Stimulated activated memory B cell treated with anti-CD40 and anti-IgM and Interleukin-4, amounts not matched to agents 10 μg/mL and 1 μg/mL and 100 μg/mL, for 72 hours (primary cell): ENCODE results near the gene GDPD5.
A peak's percentile ranks its signal among the peaks of the same experiment; 100 is the strongest.

Experiments used
- ATAC-seq: fragments of 150-1000 bp; cut with Tn5 transposase; 2 replicates; pipeline ENCODE4 v1.10.0; 2021
- H3K27ac Mint-ChIP-seq: one replicate; pipeline ENCODE4 v1.8.0; 2022; ENCODE audit warnings: mild to moderate bottlenecking, mixed read lengths
- H3K27me3 Mint-ChIP-seq: one replicate; pipeline ENCODE4 v1.8.0; 2022; ENCODE audit warnings: mixed read lengths
- H3K36me3 Mint-ChIP-seq: one replicate; pipeline ENCODE4 v1.8.0; 2022; ENCODE audit warnings: mixed read lengths
- H3K4me1 Mint-ChIP-seq: one replicate; pipeline ENCODE4 v1.8.0; 2022; ENCODE audit warnings: mixed read lengths
- H3K4me3 Mint-ChIP-seq: one replicate; pipeline ENCODE4 v1.8.0; 2022; ENCODE audit warnings: mild to moderate bottlenecking, moderate library complexity, mixed read lengths
- H3K9me3 Mint-ChIP-seq: one replicate; pipeline ENCODE4 v1.8.0; 2022; ENCODE audit warnings: mixed read lengths

Gene GDPD5

DNA sequence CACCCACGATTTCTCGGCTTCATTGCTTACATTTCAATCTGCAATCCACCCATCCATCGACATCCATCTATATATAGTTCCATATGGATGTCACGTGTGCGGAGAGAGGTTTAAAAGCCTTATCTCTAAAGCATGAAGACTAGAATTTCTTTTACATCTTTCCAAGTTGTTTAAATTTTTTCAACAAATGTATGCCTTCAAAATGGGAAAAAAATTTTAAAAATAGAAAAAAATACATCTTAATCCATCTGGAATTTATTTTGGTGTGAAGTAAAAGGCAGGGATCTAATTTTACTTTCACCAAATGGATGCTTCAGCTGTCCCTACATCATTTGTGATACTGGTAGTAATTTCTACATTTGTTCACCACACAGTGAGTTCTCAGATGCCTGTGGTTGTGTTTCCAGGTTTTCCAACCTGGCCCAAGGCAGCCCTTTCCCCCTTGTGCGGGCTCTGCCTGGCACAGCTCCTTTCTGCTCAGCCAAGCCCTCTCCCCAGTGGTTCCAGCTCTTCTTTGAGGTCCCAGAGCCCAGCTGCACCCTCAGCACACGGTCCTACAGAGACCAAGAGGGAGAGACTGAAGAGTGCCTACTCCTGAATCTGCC, 55.2 kb downstream of the GDPD5 start:
- no peak for ATAC-seq
- Mint-ChIP-seq H3K36me3 (peaks cover 11% of the 10 kb centered on the region), H3K27ac (no peak overlapping the region), H3K27me3 (no peaks in the 10 kb centered on the region), H3K4me1 (peaks cover 30% of the 10 kb centered on the region), H3K9me3 (no peaks in the 10 kb centered on the region), H3K4me3 (no peak overlapping the region)

DNA sequence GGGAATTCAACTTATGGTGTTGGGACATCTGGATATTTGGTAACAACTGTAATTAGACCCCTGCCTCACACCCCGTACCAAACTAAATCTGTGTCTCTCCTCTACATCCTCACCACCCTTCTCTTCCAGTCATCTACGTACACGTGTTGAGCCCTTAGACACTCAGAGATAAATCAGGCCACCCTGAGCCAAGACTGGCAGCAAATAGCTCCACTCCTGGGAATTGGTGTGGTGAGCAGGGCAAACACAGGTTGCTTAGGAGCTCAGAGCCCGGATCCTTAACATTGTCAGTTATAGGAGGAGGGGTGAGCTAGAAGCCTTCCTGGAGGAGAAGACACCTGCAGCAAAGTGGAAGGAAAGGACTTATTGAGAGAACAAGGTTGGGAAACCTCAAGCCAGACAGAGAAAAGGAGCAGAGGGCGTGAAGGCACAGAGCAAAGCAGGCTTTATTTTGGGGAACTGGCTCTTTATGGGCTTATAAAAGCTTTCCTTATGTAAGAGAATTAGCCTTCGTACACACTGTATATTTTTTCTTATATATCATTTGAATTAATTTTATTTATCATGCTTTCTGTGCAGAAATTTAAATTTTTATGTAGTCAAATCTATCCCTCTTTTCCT, 55.8 kb downstream of the GDPD5 start:
- Mint-ChIP-seq H3K4me3 (no peak overlapping the region), H3K27me3 (no peaks in the 10 kb centered on the region), H3K9me3 (no peaks in the 10 kb centered on the region), H3K36me3 (peaks cover 11% of the 10 kb centered on the region), H3K27ac (no peak overlapping the region), H3K4me1 (peaks cover 26% of the 10 kb centered on the region)
- no peak for ATAC-seq

DNA sequence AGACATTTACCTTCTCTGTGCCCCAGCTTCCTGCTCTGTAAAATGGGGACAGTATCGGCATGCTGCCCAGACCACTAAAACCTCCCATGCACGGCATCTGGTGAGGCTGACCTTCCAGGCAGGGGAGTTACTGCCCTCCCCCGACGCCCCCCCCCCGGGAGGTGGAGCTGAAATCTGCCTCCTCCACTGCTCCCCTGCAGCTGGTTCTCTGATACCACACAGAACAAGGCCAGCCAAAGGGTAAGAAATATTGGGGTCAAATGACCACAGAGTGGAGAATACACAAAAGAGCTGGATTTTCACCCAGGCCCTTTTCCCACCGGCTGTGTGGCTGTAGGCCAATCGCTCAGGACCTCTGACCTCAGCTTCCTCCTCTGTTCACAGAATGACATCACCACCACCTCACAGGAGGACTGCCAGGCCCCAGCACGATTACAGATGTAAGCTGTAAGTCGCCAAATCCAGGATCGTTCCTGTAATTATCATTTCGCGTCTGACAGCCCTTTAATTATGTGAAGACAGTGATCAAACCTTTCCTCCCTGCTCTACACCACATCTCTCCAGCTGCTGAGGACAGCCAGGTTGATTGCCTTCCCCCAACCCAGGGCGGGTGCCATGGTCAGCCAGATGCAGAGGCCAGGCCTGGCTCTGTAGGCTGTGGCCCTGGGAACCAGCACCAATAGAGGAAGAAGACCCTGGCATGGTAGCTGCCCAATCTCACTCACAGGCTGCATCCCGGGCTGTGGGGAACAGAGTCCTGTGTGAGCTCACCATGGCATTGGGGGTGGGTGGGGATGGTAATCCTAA, 57.0 kb downstream of the GDPD5 start:
- Mint-ChIP-seq H3K27me3 (no peaks in the 10 kb centered on the region), H3K9me3 (no peaks in the 10 kb centered on the region), H3K4me3 (no peak overlapping the region), H3K4me1 (peaks cover 26% of the 10 kb centered on the region), H3K27ac (no peak overlapping the region), H3K36me3 (peaks cover 15% of the 10 kb centered on the region)
- ATAC-seq: no peak

DNA sequence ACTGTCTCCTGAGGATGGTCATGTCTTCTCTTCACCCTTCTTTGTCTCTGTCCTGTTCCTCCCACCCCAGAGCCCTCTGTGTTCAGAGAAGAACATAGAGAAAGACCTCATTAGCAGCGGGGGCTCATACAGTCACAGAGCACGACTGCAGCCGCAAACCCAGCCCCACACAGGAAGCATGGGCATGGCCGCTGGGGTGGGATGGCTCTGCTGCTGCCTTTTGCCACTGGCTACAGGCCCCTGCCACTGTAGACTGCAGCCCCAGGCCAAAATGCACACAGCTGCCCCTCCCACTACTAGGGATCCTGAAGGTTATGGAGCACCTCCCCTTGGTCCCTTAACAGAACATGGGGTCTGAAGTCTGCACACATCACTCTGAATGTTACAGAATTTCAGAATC, 57.9 kb downstream of the GDPD5 start:
- peaks cover 26% of the 10 kb centered on the region for H3K4me1 Mint-ChIP-seq
- no peaks in the 10 kb centered on the region for H3K27me3 Mint-ChIP-seq
- H3K36me3 Mint-ChIP-seq: peaks cover 17% of the 10 kb centered on the region
- ATAC-seq: no peak
- H3K4me3 Mint-ChIP-seq: no peak overlapping the region
- no peak overlapping the region for H3K27ac Mint-ChIP-seq
- no peaks in the 10 kb centered on the region for H3K9me3 Mint-ChIP-seq

DNA sequence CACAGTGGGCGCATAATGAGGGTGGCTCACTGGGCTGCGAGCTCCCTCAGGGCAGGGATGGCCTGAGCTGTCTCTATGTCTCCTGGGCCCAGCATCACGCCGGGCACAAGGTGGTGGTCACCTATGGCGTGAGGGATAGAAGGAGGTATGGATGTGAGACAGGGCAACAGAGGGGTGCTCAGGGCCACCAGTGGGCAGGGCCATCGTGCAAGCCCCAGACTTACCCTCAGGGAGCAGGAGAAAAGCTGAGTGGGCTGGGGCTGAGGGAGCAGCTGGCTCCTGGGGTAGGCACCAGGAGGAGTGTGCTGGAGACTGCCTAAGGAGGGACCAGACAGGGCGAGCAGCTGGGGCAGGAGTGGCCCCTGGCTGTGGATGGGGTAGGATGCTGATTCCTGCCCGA, 58.4 kb downstream of the GDPD5 start:
- Mint-ChIP-seq H3K4me3 (no peak overlapping the region), H3K9me3 (no peaks in the 10 kb centered on the region)

DNA sequence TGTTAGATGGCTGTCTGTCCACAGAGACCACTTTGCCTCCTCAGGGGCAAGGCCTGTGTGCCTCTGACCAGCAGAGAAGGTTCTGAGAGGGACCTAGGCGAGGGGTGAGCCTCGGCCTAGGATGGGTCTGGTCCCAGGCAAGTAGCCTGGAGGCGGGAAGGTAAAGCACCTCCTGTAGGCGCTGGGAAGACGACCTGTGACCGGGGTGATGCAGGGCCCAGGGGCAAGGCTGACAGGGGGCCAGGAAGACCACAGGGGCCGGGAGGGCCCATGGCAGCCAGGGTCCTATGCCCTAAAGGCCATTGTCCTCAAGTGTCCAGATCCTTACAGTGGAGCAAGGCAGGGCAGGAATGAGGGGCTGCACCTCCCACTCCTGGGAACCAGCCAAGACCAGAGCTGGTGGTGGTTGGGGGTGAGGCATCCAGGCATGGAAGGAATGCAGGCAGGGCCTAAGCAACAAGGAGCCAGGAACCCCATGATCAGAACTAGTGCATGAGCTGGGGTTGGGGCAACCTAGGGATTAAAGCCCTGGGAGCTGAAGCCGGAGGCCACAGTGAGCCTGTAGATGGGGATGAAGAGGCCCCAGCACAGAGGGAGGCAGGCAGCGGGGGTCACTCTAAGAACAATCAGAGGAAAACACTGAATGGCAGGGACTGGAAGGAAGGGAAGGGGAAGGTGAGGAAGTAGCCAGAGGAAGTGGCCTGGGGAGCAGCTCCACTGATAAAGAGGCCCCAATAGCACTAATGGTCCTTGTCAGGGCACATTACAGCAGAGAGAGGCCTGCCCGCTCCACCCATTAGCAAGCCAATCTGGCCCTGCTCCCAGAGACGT, 59.8 kb downstream of the GDPD5 start:
- peak overlapping the region; percentile 45 for H3K27ac Mint-ChIP-seq
- H3K27me3 Mint-ChIP-seq: no peaks in the 10 kb centered on the region
- H3K4me3 Mint-ChIP-seq: no peak overlapping the region
- no peaks in the 10 kb centered on the region for H3K9me3 Mint-ChIP-seq
- no peak for ATAC-seq
- peaks cover 11% of the 10 kb centered on the region for H3K36me3 Mint-ChIP-seq
- H3K4me1 Mint-ChIP-seq: peaks cover 26% of the 10 kb centered on the region

More for the DNA sequence above, 58.4 kb downstream of the GDPD5 start:
- H3K27ac Mint-ChIP-seq: no peak overlapping the region
- no peaks in the 10 kb centered on the region for H3K27me3 Mint-ChIP-seq
- ATAC-seq: no peak
- H3K36me3 Mint-ChIP-seq: peaks cover 11% of the 10 kb centered on the region
- H3K4me1 Mint-ChIP-seq: peaks cover 26% of the 10 kb centered on the region

DNA sequence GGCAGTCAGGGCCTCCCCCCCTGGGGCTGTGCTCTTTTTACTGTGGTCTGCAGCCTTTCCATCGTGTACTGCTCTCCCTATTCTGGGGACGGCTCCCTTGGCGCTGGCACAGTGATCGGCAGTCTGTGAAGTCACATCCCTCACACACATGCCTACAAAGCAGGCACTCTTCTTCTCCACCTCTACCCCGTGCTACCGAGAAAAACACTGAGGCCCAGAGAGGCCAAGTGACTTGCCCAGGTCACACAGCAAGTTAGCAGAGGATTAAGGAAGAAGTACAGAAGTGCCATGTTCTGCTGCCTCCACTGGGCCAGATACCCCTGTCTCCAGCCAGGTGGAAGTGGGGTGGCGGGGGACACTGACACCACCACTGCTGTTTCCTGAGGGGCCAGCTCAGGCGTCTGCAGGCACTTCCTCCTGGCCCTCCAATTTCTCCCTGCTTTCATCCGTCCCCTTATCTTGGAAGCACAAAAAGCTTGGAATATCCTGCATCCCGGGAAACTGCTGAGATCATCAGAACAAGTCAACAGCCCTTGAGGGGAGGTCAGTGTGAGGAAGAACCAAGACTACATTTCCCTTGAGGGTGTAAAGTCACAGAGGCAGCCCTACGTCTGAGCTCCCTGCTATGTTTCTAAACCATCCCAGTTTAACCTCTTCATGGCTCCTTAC, 62.5 kb downstream of the GDPD5 start:
- H3K27me3 Mint-ChIP-seq: no peaks in the 10 kb centered on the region
- H3K4me1 Mint-ChIP-seq: peaks cover 26% of the 10 kb centered on the region
- H3K9me3 Mint-ChIP-seq: no peaks in the 10 kb centered on the region
- H3K36me3 Mint-ChIP-seq: peaks cover 17% of the 10 kb centered on the region
- no peak for ATAC-seq
- H3K4me3 Mint-ChIP-seq: no peak overlapping the region
- H3K27ac Mint-ChIP-seq: no peak overlapping the region

DNA sequence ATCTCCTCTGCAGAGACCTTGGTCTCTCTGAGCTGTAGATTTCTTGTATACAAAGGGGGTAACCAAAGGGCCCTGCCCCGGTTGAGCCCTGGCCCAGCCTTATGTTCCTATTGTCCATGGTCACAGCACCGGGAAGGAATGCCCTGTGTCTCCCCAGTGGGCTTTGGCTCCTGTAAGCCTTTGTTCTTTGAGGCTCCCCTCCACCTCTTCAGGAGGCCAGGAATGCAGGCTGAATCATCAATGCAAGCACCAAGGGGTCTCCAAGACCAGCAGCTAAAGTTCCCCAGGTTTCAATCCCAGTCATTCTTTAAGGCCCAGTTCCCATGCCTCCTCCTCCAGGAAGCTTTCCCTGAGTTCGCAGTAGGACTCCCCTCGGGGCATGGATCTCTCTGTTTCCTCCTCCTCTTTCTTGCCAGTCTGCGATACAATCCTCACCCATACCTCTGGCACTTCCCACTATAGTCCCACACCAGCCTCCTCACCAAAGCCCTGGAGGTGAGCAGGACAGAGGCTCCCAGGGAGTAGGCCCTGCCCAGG, 63.6 kb downstream of the GDPD5 start:
- no peak for ATAC-seq
- Mint-ChIP-seq H3K4me3 (no peak overlapping the region), H3K9me3 (no peaks in the 10 kb centered on the region), H3K4me1 (peaks cover 18% of the 10 kb centered on the region), H3K27ac (no peak overlapping the region), H3K36me3 (peaks cover 15% of the 10 kb centered on the region), H3K27me3 (no peaks in the 10 kb centered on the region)

DNA sequence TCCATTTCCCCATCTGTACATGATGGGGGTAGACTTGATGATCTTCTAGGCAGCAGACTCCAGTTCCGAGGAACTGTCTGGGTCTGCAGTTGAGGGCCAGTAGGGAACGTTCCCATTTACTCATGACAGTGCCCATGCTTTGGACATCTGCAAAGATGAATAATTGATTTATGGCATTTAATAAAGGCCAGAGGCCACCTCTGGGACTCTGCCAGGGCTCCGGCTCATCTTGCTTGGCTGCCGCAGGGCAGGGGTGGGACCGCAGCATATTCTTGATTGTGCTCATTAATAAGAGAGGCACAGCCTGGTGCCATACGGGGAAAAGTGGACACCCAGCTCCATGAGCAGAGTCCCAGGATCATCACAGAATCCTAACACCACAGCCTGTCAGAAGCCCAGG, 64.6 kb downstream of the GDPD5 start:
- no peak for ATAC-seq
- H3K4me1 Mint-ChIP-seq: peaks cover 8% of the 10 kb centered on the region
- H3K9me3 Mint-ChIP-seq: no peaks in the 10 kb centered on the region
- peaks cover 11% of the 10 kb centered on the region for H3K36me3 Mint-ChIP-seq
- no peak overlapping the region for H3K27ac Mint-ChIP-seq
- H3K27me3 Mint-ChIP-seq: no peaks in the 10 kb centered on the region
- no peak overlapping the region for H3K4me3 Mint-ChIP-seq

DNA sequence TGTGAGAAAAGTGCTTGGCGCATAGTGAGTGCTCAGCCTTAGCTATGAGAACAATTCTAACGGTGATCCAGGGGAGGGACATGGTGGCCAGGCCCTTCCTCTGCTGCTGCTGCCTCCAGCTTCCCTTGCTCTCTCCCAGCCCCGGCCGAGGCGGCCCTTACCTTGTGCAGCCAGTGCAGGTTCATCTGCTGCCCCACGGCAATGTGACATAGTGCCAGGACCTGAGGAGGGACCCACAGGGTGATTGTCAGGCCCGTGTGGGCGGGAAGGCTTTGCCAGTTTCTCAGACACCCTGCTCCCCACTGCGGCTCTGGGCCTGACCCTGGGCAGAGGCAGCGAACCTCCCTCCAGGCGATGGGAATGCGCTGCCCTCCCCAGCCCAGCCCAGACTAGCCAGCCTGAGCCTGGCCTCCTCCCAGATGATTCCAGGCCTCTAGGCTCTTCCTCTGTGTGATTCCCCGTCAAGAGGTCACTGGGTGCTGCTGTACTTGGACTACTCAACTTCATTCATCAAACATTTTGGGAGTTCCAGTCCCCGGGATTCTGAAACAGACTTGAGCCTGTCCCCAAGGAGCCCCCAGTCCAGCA, 69.1 kb downstream of the GDPD5 start:
- Mint-ChIP-seq H3K27ac (no peak overlapping the region), H3K9me3 (no peaks in the 10 kb centered on the region)

DNA sequence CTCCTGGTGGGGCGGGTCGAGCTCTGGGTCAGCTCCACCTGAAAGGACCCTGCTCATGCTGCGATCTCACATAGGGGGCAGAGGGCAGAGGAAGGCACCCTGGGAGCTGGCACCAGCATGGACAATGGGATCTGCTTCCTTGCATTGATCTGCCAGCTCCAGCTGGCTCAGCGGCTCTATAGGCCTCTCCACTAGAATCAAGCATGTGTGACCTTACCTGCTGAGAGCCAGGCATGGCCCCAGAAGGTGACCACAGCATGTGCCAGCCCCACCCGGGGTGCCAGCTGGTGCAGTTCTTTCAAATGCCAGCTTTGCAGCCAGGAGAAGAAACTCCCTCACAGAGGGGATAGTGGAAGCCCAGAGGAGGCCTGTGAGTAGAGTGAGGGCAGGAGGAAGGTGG, 70.8 kb downstream of the GDPD5 start:
- Mint-ChIP-seq H3K27ac (no peak overlapping the region), H3K4me3 (no peak overlapping the region), H3K4me1 (no peaks in the 10 kb centered on the region), H3K27me3 (no peaks in the 10 kb centered on the region), H3K9me3 (no peaks in the 10 kb centered on the region), H3K36me3 (peaks cover 8% of the 10 kb centered on the region)
- ATAC-seq: no peak

More for the DNA sequence above, 69.1 kb downstream of the GDPD5 start:
- H3K4me3 Mint-ChIP-seq: no peak overlapping the region
- no peaks in the 10 kb centered on the region for H3K4me1 Mint-ChIP-seq
- peaks cover 12% of the 10 kb centered on the region for H3K36me3 Mint-ChIP-seq
- no peaks in the 10 kb centered on the region for H3K27me3 Mint-ChIP-seq
- no peak for ATAC-seq

DNA sequence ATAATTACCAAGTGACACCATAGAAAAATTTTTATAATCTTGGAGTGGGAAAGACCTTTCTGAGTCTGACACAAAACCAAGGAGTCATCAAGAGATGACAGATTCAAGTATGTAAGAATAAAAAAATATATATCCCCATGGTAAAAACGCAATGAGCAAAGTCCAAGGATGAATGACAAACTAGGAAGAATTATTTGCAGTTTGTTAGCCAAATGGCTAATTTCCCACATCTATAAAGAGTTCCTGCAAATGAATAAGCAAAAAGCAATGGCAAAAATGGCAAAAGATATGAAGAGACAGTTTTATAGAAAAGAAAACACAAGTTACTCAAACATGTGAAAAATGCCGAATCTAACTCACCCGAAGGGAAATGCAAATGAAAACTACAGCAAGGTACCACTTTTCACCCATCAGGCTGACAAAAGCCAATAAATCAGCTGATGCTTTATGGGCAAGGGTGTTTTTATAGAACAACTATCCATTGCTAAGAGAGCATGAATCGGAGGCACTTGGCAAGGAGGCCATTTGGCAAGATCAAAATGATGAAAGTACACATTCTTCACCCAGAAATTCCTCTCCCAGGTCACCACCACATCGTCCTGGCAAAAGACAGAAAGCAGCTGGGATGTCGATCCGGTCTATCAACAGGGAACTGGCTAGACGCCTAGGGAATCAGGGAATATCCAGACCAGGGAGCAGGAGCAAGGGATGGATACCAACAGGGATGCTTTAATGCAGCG, 71.7 kb downstream of the GDPD5 start:
- Mint-ChIP-seq H3K4me3 (no peak overlapping the region), H3K9me3 (no peaks in the 10 kb centered on the region), H3K27me3 (no peaks in the 10 kb centered on the region), H3K27ac (no peak overlapping the region), H3K4me1 (no peaks in the 10 kb centered on the region), H3K36me3 (peaks cover 6% of the 10 kb centered on the region)
- ATAC-seq: no peak

DNA sequence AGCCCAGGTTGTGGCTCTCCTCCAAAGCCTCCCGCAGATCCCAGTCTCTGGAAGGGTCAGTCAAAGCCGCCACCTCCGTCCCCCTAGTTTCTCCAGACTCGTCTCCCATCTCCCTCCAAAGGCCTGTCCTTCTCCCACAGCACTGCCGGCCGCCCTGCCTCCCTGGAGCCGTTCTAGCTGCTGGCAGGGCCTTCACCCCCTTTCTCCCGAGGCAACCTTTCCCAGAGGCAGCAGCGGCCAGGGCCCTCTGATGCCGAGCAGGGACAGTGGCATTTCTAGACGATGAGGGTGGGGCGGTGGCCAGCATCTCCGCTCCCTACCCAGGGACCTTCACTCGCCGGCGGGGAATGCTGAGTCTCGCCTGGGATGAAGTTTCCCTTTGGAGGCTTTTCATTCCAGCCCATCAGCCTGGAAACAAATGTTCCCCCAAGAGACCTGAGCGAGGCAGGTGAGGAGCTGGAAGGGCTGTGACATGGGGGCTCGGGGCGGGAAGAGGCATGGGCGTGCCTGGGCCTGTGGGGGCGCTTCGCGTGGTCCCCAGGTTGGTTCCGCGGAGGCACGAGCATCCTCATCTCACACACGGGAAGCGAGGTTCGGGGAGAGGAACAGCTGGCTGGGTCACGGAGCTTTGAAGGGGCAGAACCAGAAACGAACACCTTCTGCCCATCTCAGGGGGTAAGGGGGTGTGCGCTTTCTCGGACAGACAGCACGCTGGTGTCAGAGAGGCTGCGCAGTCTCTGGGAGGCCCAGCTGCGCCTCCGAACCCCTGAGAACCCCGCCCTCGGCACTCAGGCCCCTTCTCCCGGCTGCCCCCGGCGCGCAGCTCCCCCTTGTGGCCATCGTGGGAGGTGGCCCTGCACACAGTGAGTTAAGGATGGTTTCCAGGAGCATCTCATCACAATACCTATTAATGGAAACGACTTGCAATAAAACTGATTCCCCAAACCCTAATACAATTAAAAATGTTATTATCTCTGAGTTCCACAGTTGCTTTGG, 74.6 kb downstream of the GDPD5 start:
- Mint-ChIP-seq H3K27me3 (no peaks in the 10 kb centered on the region), H3K27ac (no peak overlapping the region), H3K9me3 (no peaks in the 10 kb centered on the region), H3K4me1 (no peaks in the 10 kb centered on the region), H3K4me3 (no peak overlapping the region), H3K36me3 (peaks cover 6% of the 10 kb centered on the region)
- ATAC-seq: no peak
